ENCODE measurements around the gene PLXDC1.

Gene PLXDC1

GRCh38 chr17:39097537-39097936 is 53.9 kb downstream of the PLXDC1 start:
- Histone ChIP-seq H3K9ac (ENCODE audit: low read length) (no peak overlapping the region), H2BK15ac (replicated peaks; ENCODE audit: low read depth) (no peak overlapping the region), H2AK5ac (ENCODE audit: low read length) (no peak overlapping the region), H3K4ac (ENCODE audit: low read depth, low read length) (no peak overlapping the region), H3K4me3 (ENCODE audit: low read length) (no peak overlapping the region), H2BK5ac (ENCODE audit: low read length) (no peak overlapping the region), H3K36me3 (ENCODE audit: control insufficient read depth, insufficient read depth, low read length) (no peaks in the 10 kb centered on the region), H2BK120ac (ENCODE audit: low read depth, low read length) (no peak overlapping the region), H3K18ac (ENCODE audit: low read length) (no peak overlapping the region), H3K79me1 (ENCODE audit: low read length) (no peaks in the 10 kb centered on the region), H3K27me3 (ENCODE audit: insufficient read depth, low read length, poor library complexity) (no peaks in the 10 kb centered on the region), H4K5ac (ENCODE audit: low read length) (no peak overlapping the region), H3K27ac (ENCODE audit: low read depth, low read length) (no peak overlapping the region), H3K23ac (ENCODE audit: low read length) (no peak overlapping the region), H3K79me2 (ENCODE audit: control insufficient read depth, insufficient read depth, low read length) (no peaks in the 10 kb centered on the region), H3K4me1 (ENCODE audit: control insufficient read depth, low read depth, low read length) (peaks cover 7% of the 10 kb centered on the region), H3K56ac (ENCODE audit: low read length) (no peak overlapping the region), H4K8ac (ENCODE audit: low read depth, low read length) (no peak overlapping the region), H3K4me2 (ENCODE audit: low read length) (no peak overlapping the region)
- no peak for DNase-seq
- no CpG with 5 or more reads among the region's 7 CpGs for WGBS (ENCODE audit: extremely low coverage, insufficient coverage, low lambda C conversion rate)

GRCh38 chr17:39097150-39097519 is 54.3 kb downstream of the PLXDC1 start:
- H2BK5ac ChIP-seq (ENCODE audit: low read length): no peak overlapping the region
- WGBS (ENCODE audit: extremely low coverage, insufficient coverage, low lambda C conversion rate): no CpG with 5 or more reads among the region's 2 CpGs
- H4K5ac ChIP-seq (ENCODE audit: low read length): no peak overlapping the region
- H3K4me3 ChIP-seq (ENCODE audit: low read length): no peak overlapping the region
- no peak overlapping the region for H3K4me2 ChIP-seq (ENCODE audit: low read length)
- no peaks in the 10 kb centered on the region for H3K27me3 ChIP-seq (ENCODE audit: insufficient read depth, low read length, poor library complexity)
- H4K8ac ChIP-seq (ENCODE audit: low read depth, low read length): no peak overlapping the region
- no peak for DNase-seq
- H3K56ac ChIP-seq (ENCODE audit: low read length): no peak overlapping the region
- no peaks in the 10 kb centered on the region for H3K79me2 ChIP-seq (ENCODE audit: control insufficient read depth, insufficient read depth, low read length)
- H3K18ac ChIP-seq (ENCODE audit: low read length): no peak overlapping the region
- H2BK15ac ChIP-seq (replicated peaks; ENCODE audit: low read depth): no peak overlapping the region
- no peak overlapping the region for H2BK120ac ChIP-seq (ENCODE audit: low read depth, low read length)
- H3K4me1 ChIP-seq (ENCODE audit: control insufficient read depth, low read depth, low read length): peaks cover 7% of the 10 kb centered on the region
- H3K36me3 ChIP-seq (ENCODE audit: control insufficient read depth, insufficient read depth, low read length): no peaks in the 10 kb centered on the region
- H3K79me1 ChIP-seq (ENCODE audit: low read length): no peaks in the 10 kb centered on the region
- no peak overlapping the region for H3K9ac ChIP-seq (ENCODE audit: low read length)
- no peak overlapping the region for H2AK5ac ChIP-seq (ENCODE audit: low read length)
- H3K27ac ChIP-seq (ENCODE audit: low read depth, low read length): no peak overlapping the region
- H3K4ac ChIP-seq (ENCODE audit: low read depth, low read length): no peak overlapping the region
- H3K23ac ChIP-seq (ENCODE audit: low read length): no peak overlapping the region

- H3K4me2 ChIP-seq (ENCODE audit: low read length): no peak overlapping the region
- no peak overlapping the region for H4K5ac ChIP-seq (ENCODE audit: low read length)
- no peak overlapping the region for H3K18ac ChIP-seq (ENCODE audit: low read length)
- no peak overlapping the region for H4K8ac ChIP-seq (ENCODE audit: low read depth, low read length)
- no peaks in the 10 kb centered on the region for H3K27me3 ChIP-seq (ENCODE audit: insufficient read depth, low read length, poor library complexity)
- no peak overlapping the region for H2AK5ac ChIP-seq (ENCODE audit: low read length)
- H2BK120ac ChIP-seq (ENCODE audit: low read depth, low read length): no peak overlapping the region
- no CpG with 5 or more reads among the region's 10 CpGs for WGBS (ENCODE audit: extremely low coverage, insufficient coverage, low lambda C conversion rate)
- no peak for DNase-seq
- no peak overlapping the region for H2BK15ac ChIP-seq (replicated peaks; ENCODE audit: low read depth)
- H3K27ac ChIP-seq (ENCODE audit: low read depth, low read length): no peak overlapping the region
- no peaks in the 10 kb centered on the region for H3K79me1 ChIP-seq (ENCODE audit: low read length)
- H3K79me2 ChIP-seq (ENCODE audit: control insufficient read depth, insufficient read depth, low read length): no peaks in the 10 kb centered on the region
- peaks cover 7% of the 10 kb centered on the region for H3K4me1 ChIP-seq (ENCODE audit: control insufficient read depth, low read depth, low read length)
- no peaks in the 10 kb centered on the region for H3K36me3 ChIP-seq (ENCODE audit: control insufficient read depth, insufficient read depth, low read length)
- no peak overlapping the region for H3K4ac ChIP-seq (ENCODE audit: low read depth, low read length)
- H3K4me3 ChIP-seq (ENCODE audit: low read length): no peak overlapping the region
- H2BK5ac ChIP-seq (ENCODE audit: low read length): no peak overlapping the region
- no peak overlapping the region for H3K56ac ChIP-seq (ENCODE audit: low read length)
- no peak overlapping the region for H3K9ac ChIP-seq (ENCODE audit: low read length)
- no peak overlapping the region for H3K23ac ChIP-seq (ENCODE audit: low read length)
Measured at GRCh38 chr17:39096508-39097149, 54.8 kb downstream of the PLXDC1 start.

- H3K79me1 ChIP-seq (ENCODE audit: low read length): no peaks in the 10 kb centered on the region
- no peaks in the 10 kb centered on the region for H3K36me3 ChIP-seq (ENCODE audit: control insufficient read depth, insufficient read depth, low read length)
- H3K23ac ChIP-seq (ENCODE audit: low read length): no peak overlapping the region
- no peak overlapping the region for H4K8ac ChIP-seq (ENCODE audit: low read depth, low read length)
- H2BK120ac ChIP-seq (ENCODE audit: low read depth, low read length): no peak overlapping the region
- no peaks in the 10 kb centered on the region for H3K27me3 ChIP-seq (ENCODE audit: insufficient read depth, low read length, poor library complexity)
- no CpG with 5 or more reads among the region's 5 CpGs for WGBS (ENCODE audit: extremely low coverage, insufficient coverage, low lambda C conversion rate)
- peaks cover 7% of the 10 kb centered on the region for H3K4me1 ChIP-seq (ENCODE audit: control insufficient read depth, low read depth, low read length)
- H3K4me3 ChIP-seq (ENCODE audit: low read length): no peak overlapping the region
- H4K5ac ChIP-seq (ENCODE audit: low read length): no peak overlapping the region
- no peak overlapping the region for H3K4me2 ChIP-seq (ENCODE audit: low read length)
- H3K18ac ChIP-seq (ENCODE audit: low read length): no peak overlapping the region
- H2AK5ac ChIP-seq (ENCODE audit: low read length): no peak overlapping the region
- H3K56ac ChIP-seq (ENCODE audit: low read length): no peak overlapping the region
- H3K9ac ChIP-seq (ENCODE audit: low read length): no peak overlapping the region
- no peak for DNase-seq
- H2BK5ac ChIP-seq (ENCODE audit: low read length): no peak overlapping the region
- no peak overlapping the region for H3K4ac ChIP-seq (ENCODE audit: low read depth, low read length)
- no peak overlapping the region for H2BK15ac ChIP-seq (replicated peaks; ENCODE audit: low read depth)
- no peak overlapping the region for H3K27ac ChIP-seq (ENCODE audit: low read depth, low read length)
- no peaks in the 10 kb centered on the region for H3K79me2 ChIP-seq (ENCODE audit: control insufficient read depth, insufficient read depth, low read length)
Measured at GRCh38 chr17:39095309-39095686, 56.1 kb downstream of the PLXDC1 start.

GRCh38 chr17:39094607-39095308 is 56.7 kb downstream of the PLXDC1 start:
- no peaks in the 10 kb centered on the region for H3K79me2 ChIP-seq (ENCODE audit: control insufficient read depth, insufficient read depth, low read length)
- WGBS (ENCODE audit: extremely low coverage, insufficient coverage, low lambda C conversion rate): no CpG with 5 or more reads among the region's 8 CpGs
- no peak for DNase-seq

More at GRCh38 chr17:39094607-39095308, 56.7 kb downstream of the PLXDC1 start:
- Histone ChIP-seq H3K56ac (ENCODE audit: low read length) (no peak overlapping the region), H2BK5ac (ENCODE audit: low read length) (no peak overlapping the region), H3K4me3 (ENCODE audit: low read length) (no peak overlapping the region), H3K36me3 (ENCODE audit: control insufficient read depth, insufficient read depth, low read length) (no peaks in the 10 kb centered on the region), H3K79me1 (ENCODE audit: low read length) (no peaks in the 10 kb centered on the region), H3K4me2 (ENCODE audit: low read length) (no peak overlapping the region), H3K23ac (ENCODE audit: low read length) (no peak overlapping the region), H4K8ac (ENCODE audit: low read depth, low read length) (no peak overlapping the region), H3K27ac (ENCODE audit: low read depth, low read length) (no peak overlapping the region), H3K18ac (ENCODE audit: low read length) (no peak overlapping the region), H3K4me1 (ENCODE audit: control insufficient read depth, low read depth, low read length) (peaks cover 7% of the 10 kb centered on the region), H2AK5ac (ENCODE audit: low read length) (no peak overlapping the region), H2BK15ac (replicated peaks; ENCODE audit: low read depth) (no peak overlapping the region), H3K9ac (ENCODE audit: low read length) (no peak overlapping the region), H4K5ac (ENCODE audit: low read length) (no peak overlapping the region), H3K27me3 (ENCODE audit: insufficient read depth, low read length, poor library complexity) (no peaks in the 10 kb centered on the region), H3K4ac (ENCODE audit: low read depth, low read length) (no peak overlapping the region), H2BK120ac (ENCODE audit: low read depth, low read length) (no peak overlapping the region)
